ENCODE results near the gene CDH4.

DNA sequence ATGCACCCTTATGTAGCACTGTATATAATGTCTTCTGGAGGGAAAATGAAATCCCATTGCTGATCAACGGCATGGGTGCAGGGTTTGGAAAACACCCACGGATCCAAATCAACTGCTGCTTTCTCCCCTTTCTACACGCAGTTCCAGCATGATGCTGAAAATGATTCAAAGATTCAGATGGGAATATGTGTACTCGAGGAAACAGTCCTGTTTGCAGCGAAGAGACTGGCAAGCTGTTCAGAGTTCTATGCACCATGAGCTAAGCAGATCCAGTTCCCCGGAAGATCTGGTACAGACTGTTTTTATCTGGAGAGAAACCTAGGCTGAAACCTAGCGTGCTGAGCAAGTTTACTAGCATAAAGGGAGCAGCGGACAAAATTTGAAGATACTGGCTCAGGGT lies 47.9 kb upstream of the CDH4 start:
- TF ChIP-seq, protein P1, sequence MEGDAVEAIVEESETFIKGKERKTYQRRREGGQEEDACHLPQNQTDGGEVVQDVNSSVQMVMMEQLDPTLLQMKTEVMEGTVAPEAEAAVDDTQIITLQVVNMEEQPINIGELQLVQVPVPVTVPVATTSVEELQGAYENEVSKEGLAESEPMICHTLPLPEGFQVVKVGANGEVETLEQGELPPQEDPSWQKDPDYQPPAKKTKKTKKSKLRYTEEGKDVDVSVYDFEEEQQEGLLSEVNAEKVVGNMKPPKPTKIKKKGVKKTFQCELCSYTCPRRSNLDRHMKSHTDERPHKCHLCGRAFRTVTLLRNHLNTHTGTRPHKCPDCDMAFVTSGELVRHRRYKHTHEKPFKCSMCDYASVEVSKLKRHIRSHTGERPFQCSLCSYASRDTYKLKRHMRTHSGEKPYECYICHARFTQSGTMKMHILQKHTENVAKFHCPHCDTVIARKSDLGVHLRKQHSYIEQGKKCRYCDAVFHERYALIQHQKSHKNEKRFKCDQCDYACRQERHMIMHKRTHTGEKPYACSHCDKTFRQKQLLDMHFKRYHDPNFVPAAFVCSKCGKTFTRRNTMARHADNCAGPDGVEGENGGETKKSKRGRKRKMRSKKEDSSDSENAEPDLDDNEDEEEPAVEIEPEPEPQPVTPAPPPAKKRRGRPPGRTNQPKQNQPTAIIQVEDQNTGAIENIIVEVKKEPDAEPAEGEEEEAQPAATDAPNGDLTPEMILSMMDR (IDR thresholded peaks at IDR 0.05): no peak
- no peak for TF ChIP-seq EZH2 (IDR thresholded peaks at IDR 0.05; ENCODE audit: borderline replicate concordance, insufficient read depth, low read depth, low read length, poor library complexity, severe bottlenecking)

All from B cell (primary cell).